Colonic mucosa (tissue), 4 donors: Measurements from ENCODE around the gene SPEM2. TPM values are rescaled to one million over a fixed set of nuclear protein-coding genes. Genes with fewer than 3 reads are reported as not detected.
A peak's percentile ranks its signal among the peaks of the same experiment; 100 is the strongest.
"Not testable (repeated sequence)": the region's sequence is repeated elsewhere in the genome, so short reads cannot be mapped to it uniquely, and the experiment has no call there.

Experiments
- DNase-seq: peaks from one replicate; pipeline ENCODE4 v3.0.0-alpha.2; 2020
- H3K27ac ChIP-seq: fragments of 200-600 bp; one replicate; pipeline ENCODE4 v1.8.0; 2021
- H3K27me3 ChIP-seq: fragments of 200-600 bp; one replicate; pipeline ENCODE4 v1.8.0; 2021
- H3K36me3 ChIP-seq: fragments of 200-600 bp; one replicate; pipeline ENCODE4 v1.8.0; 2021
- H3K4me1 ChIP-seq: fragments of 200-600 bp; one replicate; pipeline ENCODE4 v1.8.0; 2021; ENCODE audit warnings: mild to moderate bottlenecking
- H3K4me3 ChIP-seq: fragments of 200-600 bp; one replicate; pipeline ENCODE4 v1.8.0; 2021
- H3K9ac ChIP-seq, 2 donors: one replicate each; pipeline ENCODE4 v1.7.0; 2013; ENCODE audit warnings: control low read depth in 2 of 2, low read depth in 2 of 2, low read length in 2 of 2
- H3K9me3 ChIP-seq: fragments of 200-600 bp; one replicate; pipeline ENCODE4 v1.8.0; 2021
- CTCF ChIP-seq: fragments of 200-600 bp; IDR thresholded peaks from one replicate; pipeline ENCODE4 v1.8.0; 2022; ENCODE audit warnings: antibody characterized with exemption, mild to moderate bottlenecking
- intact Hi-C: fragments of 100-400 bp; cut with DNase I; formaldehyde crosslinking; loops from one replicate; pipeline ENCODE4 v1.14.1; 2022
- total RNA-seq, 2 donors: library from RNA; stranded (reverse); fragmentation: NEBNext Ultra II Directional in 1 of 2; extraction: Animal tissue kit (Norgen Biotek cat#: 25700) in 1 of 2; gene quantifications; one replicate each; pipeline ENCODE4 v1.2.1, GENCODE V29; 2021
- donor health status: healthy.
- donor health status: DM: no; HTN: no; CAD: no.
- donor health status: DM: no; HTN: no; CAD: no.

Gene SPEM2
- total RNA-seq, 2 donors from 2014 or later = not detected

- intact Hi-C loops = no loop called here
- Histone ChIP-seq H3K4me3 (no peak overlapping the region), H3K36me3 (no peaks in the 10 kb centered on the region), H3K4me1 (no peaks in the 10 kb centered on the region), H3K9ac (no peak overlapping the region), H3K9me3 (no peaks in the 10 kb centered on the region), H3K27ac (peak overlapping the region; percentile 27), H3K27me3 (no peaks in the 10 kb centered on the region)
- no peak for TF ChIP-seq CTCF
- DNase-seq = peak; percentile 36
These were observed 41.4 kb downstream of the SPEM2 start for GRCh38 chr17:7466639-7467341.

- DNase-seq = no peak
- Histone ChIP-seq H3K4me3 (no peak overlapping the region), H3K9ac (no peak overlapping the region), H3K27me3 (no peaks in the 10 kb centered on the region), H3K36me3 (no peaks in the 10 kb centered on the region), H3K9me3 (no peaks in the 10 kb centered on the region), H3K4me1 (no peaks in the 10 kb centered on the region), H3K27ac (peak overlapping the region; percentile 27)
- intact Hi-C loops = no loop called here
- no peak for TF ChIP-seq CTCF
These were observed 42.1 kb downstream of the SPEM2 start for GRCh38 chr17:7467498-7467897.

- Histone ChIP-seq H3K27ac (no peak overlapping the region), H3K4me3 (no peak overlapping the region), H3K9me3 (no peaks in the 10 kb centered on the region), H3K27me3 (no peaks in the 10 kb centered on the region), H3K4me1 (no peaks in the 10 kb centered on the region), H3K9ac (no peak overlapping the region), H3K36me3 (no peaks in the 10 kb centered on the region)
- intact Hi-C loops = no loop called here
- TF ChIP-seq CTCF = no peak
- DNase-seq = no peak
These were observed 42.9 kb downstream of the SPEM2 start for GRCh38 chr17:7468290-7468689.

- no peak overlapping the region for H3K27ac ChIP-seq
- H3K36me3 ChIP-seq = no peaks in the 10 kb centered on the region
- no peaks in the 10 kb centered on the region for H3K27me3 ChIP-seq
- TF ChIP-seq CTCF = no peak
- no peaks in the 10 kb centered on the region for H3K4me1 ChIP-seq
- no peak overlapping the region for H3K4me3 ChIP-seq
- H3K9ac ChIP-seq = no peak overlapping the region
- H3K9me3 ChIP-seq = no peaks in the 10 kb centered on the region
- intact Hi-C loops = no loop called here
- no peak for DNase-seq
These were observed 43.5 kb downstream of the SPEM2 start for GRCh38 chr17:7468804-7469389.

GRCh38 chr17:7469843-7470242, 44.4 kb downstream of the SPEM2 start:
- H3K27ac ChIP-seq, H3K27me3 ChIP-seq, H3K9ac ChIP-seq, H3K4me3 ChIP-seq, H3K4me1 ChIP-seq, H3K9me3 ChIP-seq, H3K36me3 ChIP-seq, intact Hi-C loops, DNase-seq: not testable (repeated sequence)

GRCh38 chr17:7470457-7470973, 45.1 kb downstream of the SPEM2 start:
- H3K27me3 ChIP-seq, H3K9ac ChIP-seq, H3K4me3 ChIP-seq, intact Hi-C loops, H3K9me3 ChIP-seq, H3K4me1 ChIP-seq, H3K36me3 ChIP-seq, H3K27ac ChIP-seq, DNase-seq: not testable (repeated sequence)
